ENCODE data around the gene MYO9B. TPM values are rescaled to one million over a fixed set of nuclear protein-coding genes. Genes with fewer than 3 reads are reported as not detected.

Gene MYO9B
- total RNA-seq, 1 experiment from 2014 or later = 39.9 TPM

DNA sequence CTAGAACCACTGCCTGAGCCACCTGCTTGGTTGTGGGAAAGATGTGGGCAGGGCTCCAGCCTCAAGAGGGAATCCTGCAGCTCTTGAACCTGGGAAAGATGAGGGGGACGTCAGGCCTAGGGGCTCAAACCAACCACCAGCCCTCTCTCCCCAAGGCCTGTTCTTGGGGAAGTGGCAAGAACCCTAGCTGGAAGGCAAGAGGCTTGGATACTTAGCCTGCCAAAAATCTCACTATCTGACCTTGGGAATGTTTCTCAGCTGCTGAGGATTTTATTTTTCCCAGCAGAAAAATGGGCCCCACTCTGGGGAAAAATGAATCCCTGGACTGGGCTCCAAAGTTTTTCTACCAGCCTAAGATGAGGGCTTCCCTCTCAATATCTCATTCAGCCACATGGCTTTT is 184.4 kb downstream of the MYO9B start:
- Histone ChIP-seq H3K27ac (no peak overlapping the region), H3K27me3 (replicated peaks) (no peaks in the 10 kb centered on the region), H3K9me3 (replicated peaks) (no peaks in the 10 kb centered on the region), H3K36me3 (no peaks in the 10 kb centered on the region), H3K4me3 (no peak overlapping the region), H3K4me1 (replicated peaks) (no peaks in the 10 kb centered on the region)
- DNase-seq (ENCODE audit: low read depth in 1 of 2, low spot score in 2 of 2) = no peak

DNA sequence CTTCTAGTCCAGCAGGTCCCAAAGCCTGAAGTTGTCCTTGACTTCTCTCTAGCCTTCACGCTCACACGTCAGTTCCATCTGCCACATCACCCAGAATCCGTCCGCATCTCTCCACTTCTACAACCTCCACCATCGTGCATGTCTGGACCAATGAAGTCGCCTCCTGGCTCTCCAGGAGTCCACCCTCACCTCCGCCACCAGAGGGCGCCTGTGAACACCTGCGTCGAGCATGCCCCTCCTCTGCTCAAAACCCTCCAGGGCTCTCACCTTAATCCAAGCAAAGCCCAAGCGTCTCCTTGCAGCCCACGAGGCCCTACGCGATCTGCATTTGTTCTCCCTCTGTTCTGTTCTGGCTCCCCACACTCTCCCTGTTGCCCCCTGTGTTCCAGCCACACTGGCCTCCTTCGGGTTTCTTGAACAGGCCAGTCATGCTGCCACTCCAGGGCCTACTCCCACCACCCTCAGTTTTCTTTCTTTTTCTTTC is 185.3 kb downstream of the MYO9B start:
- no peaks in the 10 kb centered on the region for H3K27me3 ChIP-seq (replicated peaks)
- no peaks in the 10 kb centered on the region for H3K36me3 ChIP-seq
- H3K9me3 ChIP-seq (replicated peaks) = no peaks in the 10 kb centered on the region
- H3K4me1 ChIP-seq (replicated peaks) = no peaks in the 10 kb centered on the region
- peak; percentile 64 to 83 for DNase-seq (ENCODE audit: low read depth in 1 of 2, low spot score in 2 of 2)
- no peak overlapping the region for H3K27ac ChIP-seq
- H3K4me3 ChIP-seq = no peak overlapping the region

DNA sequence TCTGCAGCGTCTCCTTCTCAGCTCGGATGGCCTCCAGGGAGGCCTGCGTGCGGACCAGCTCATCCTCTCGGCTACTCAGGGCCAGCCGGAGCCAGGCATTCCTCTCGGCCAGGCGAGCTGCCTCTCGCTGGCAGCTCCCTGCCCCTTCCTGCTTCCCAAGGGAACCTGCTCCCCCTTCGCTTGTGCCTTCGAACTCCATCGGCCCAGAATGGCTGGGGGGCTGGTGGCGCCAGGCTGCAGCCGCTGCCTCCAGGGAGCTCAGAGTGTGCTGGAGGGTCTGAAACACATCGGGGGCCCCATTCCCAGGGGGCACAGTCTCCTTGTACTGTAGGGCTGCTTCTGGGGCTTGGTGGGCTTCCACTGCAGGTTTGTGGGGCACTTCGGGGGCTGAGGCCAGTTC is 187.0 kb downstream of the MYO9B start:
- Histone ChIP-seq H3K27me3 (replicated peaks) (no peaks in the 10 kb centered on the region), H3K4me3 (no peak overlapping the region), H3K27ac (no peak overlapping the region), H3K36me3 (no peaks in the 10 kb centered on the region), H3K4me1 (replicated peaks) (no peaks in the 10 kb centered on the region), H3K9me3 (replicated peaks) (no peaks in the 10 kb centered on the region)
- no peak for DNase-seq (ENCODE audit: low read depth in 1 of 2, low spot score in 2 of 2)

Other genes with a start within 250 kb of the MYO9B start
- gene SIN3B, start 246.4 kb upstream of the MYO9B start, total RNA-seq (2014; rRNA removed; shearing (Covaris generic)) = 9.5 and 18.8 TPM in 2 replicates
- 0.37 and 0.50 TPM in 2 replicates for gene F2RL3, start 186.8 kb upstream of the MYO9B start, total RNA-seq (2014; rRNA removed; shearing (Covaris generic))
- gene CPAMD8, start 49.0 kb upstream of the MYO9B start, total RNA-seq (2014; rRNA removed; shearing (Covaris generic)) = 0.34 and 1.3 TPM in 2 replicates
- gene HAUS8, start 325 bp upstream of the MYO9B start, total RNA-seq (2014; rRNA removed; shearing (Covaris generic)) = 19.1 and 21.5 TPM in 2 replicates
- gene USE1, start 139.6 kb downstream of the MYO9B start, total RNA-seq (2014; rRNA removed; shearing (Covaris generic)) = 23.1 and 38.4 TPM in 2 replicates
- gene OCEL1, start 150.4 kb downstream of the MYO9B start, total RNA-seq (2014; rRNA removed; shearing (Covaris generic)) = 10.6 TPM in 1 of 2 replicates, not detected in the other
- 55.1 and 64.8 TPM in 2 replicates for gene NR2F6, start 170.1 kb downstream of the MYO9B start, total RNA-seq (2014; rRNA removed; shearing (Covaris generic))
- gene USHBP1, start 189.0 kb downstream of the MYO9B start, total RNA-seq (2014; rRNA removed; shearing (Covaris generic)) = not detected in 2 replicates
- 138 and 146 TPM in 2 replicates for gene BABAM1, start 191.7 kb downstream of the MYO9B start, total RNA-seq (2014; rRNA removed; shearing (Covaris generic))
- gene ANKLE1, start 206.1 kb downstream of the MYO9B start, total RNA-seq (2014; rRNA removed; shearing (Covaris generic)) = 0.16 TPM in 1 of 2 replicates, not detected in the other
- gene ABHD8, start 227.6 kb downstream of the MYO9B start, total RNA-seq (2014; rRNA removed; shearing (Covaris generic)) = 2.3 and 5.2 TPM in 2 replicates
- 35.1 and 69.4 TPM in 2 replicates for gene MRPL34, start 230.1 kb downstream of the MYO9B start, total RNA-seq (2014; rRNA removed; shearing (Covaris generic))
- gene DDA1, start 233.8 kb downstream of the MYO9B start, total RNA-seq (2014; rRNA removed; shearing (Covaris generic)) = 74.7 and 107 TPM in 2 replicates

All from SJSA1 (cell line).